ENCODE measurements around the gene WFS1.

GRCh38 chr4:6328526-6328925, 58.9 kb downstream of the WFS1 start:
- no peak for TF ChIP-seq CTCF (IDR thresholded peaks at IDR 0.05; ENCODE audit: poor library complexity)
- TF ChIP-seq EZH2phosphoT487 (IDR thresholded peaks at IDR 0.05; ENCODE audit: low read depth, severe bottlenecking, unreplicated experiment), result no peak
- no peak for TF ChIP-seq EZH2 (IDR thresholded peaks at IDR 0.05; ENCODE audit: borderline replicate concordance)
